ENCODE measurements around the gene FGF18.
"Not testable (repeated sequence)": the region's sequence is repeated elsewhere in the genome, so short reads cannot be mapped to it uniquely, and the experiment has no call there.

Gene FGF18

GRCh38 chr5:171400169-171400568 is 19.3 kb upstream of the FGF18 start:
- peaks cover 37 to 73% of the 10 kb centered on the region in 2 experiments for H3K36me3 ChIP-seq (ENCODE audit: control insufficient read depth in 1 of 2, insufficient read depth in 2 of 2, low read depth in 1 of 2, low read length in 2 of 2)
- H2BK120ac ChIP-seq (ENCODE audit: low read depth, low read length) = no peak overlapping the region
- no peaks in the 10 kb centered on the region for H3K9me3 ChIP-seq (ENCODE audit: control insufficient read depth, low read length)
- peaks cover 1% of the 10 kb centered on the region for H3K4me1 ChIP-seq (ENCODE audit: control insufficient read depth, insufficient read depth, low read depth, low read length)
- H3K4ac ChIP-seq (ENCODE audit: low read depth in 1 of 2, low read length in 2 of 2) = no peak overlapping the region
- no peak overlapping the region for H2BK15ac ChIP-seq (ENCODE audit: low read depth, poor library complexity, severe bottlenecking)
- no peak overlapping the region for H4K91ac ChIP-seq (ENCODE audit: low read length)
- no peak overlapping the region for H2BK5ac ChIP-seq (ENCODE audit: low read depth, low read length, poor library complexity, severe bottlenecking)
- H3K79me1 ChIP-seq (replicated peaks; ENCODE audit: low read length, poor library complexity, severe bottlenecking) = no peaks in the 10 kb centered on the region
- no peak overlapping the region for H2BK12ac ChIP-seq (ENCODE audit: low read length in 2 of 2)
- no peak overlapping the region for H3K27ac ChIP-seq (ENCODE audit: low read length, poor library complexity, severe bottlenecking)
- no peak overlapping the region for H3K9ac ChIP-seq (ENCODE audit: low read length)
- H3K27me3 ChIP-seq (ENCODE audit: control insufficient read depth in 1 of 2, insufficient read depth in 1 of 2, low read length in 2 of 2) = no peaks in the 10 kb centered on the region
- WGBS = over 99% methylated on average over 7 of the region's 7 CpGs
- H3K4me2 ChIP-seq (ENCODE audit: low read length, poor library complexity, severe bottlenecking) = no peak overlapping the region
- H4K8ac ChIP-seq (ENCODE audit: low read length) = no peak overlapping the region
- no peak overlapping the region for H3K23ac ChIP-seq (ENCODE audit: low read length in 2 of 2)
- H2AFZ ChIP-seq (ENCODE audit: low read depth, low read length) = no peak overlapping the region
- no peak overlapping the region for H3K4me3 ChIP-seq (ENCODE audit: insufficient read depth in 1 of 2, low read depth in 1 of 2, low read length in 2 of 2)
- no peak overlapping the region for H3K14ac ChIP-seq (ENCODE audit: low read length in 2 of 2)
- no peak for DNase-seq
- H2AK5ac ChIP-seq (ENCODE audit: low read length, severe bottlenecking) = no peak overlapping the region
- H3K18ac ChIP-seq (ENCODE audit: low read depth in 1 of 2, low read length in 2 of 2) = no peak overlapping the region

GRCh38 chr5:171401167-171401947 is 18.1 kb upstream of the FGF18 start:
- Histone ChIP-seq H3K4me1 (ENCODE audit: control insufficient read depth, insufficient read depth, low read depth, low read length) (peaks cover 1% of the 10 kb centered on the region), H3K79me1 (replicated peaks; ENCODE audit: low read length, poor library complexity, severe bottlenecking) (no peaks in the 10 kb centered on the region), H2AFZ (ENCODE audit: low read depth, low read length) (no peak overlapping the region), H2BK120ac (ENCODE audit: low read depth, low read length) (no peak overlapping the region), H3K23ac (ENCODE audit: low read length in 2 of 2) (no peak overlapping the region), H3K27me3 (ENCODE audit: control insufficient read depth in 1 of 2, insufficient read depth in 1 of 2, low read length in 2 of 2) (no peaks in the 10 kb centered on the region), H2BK5ac (ENCODE audit: low read depth, low read length, poor library complexity, severe bottlenecking) (no peak overlapping the region), H4K8ac (ENCODE audit: low read length) (no peak overlapping the region), H3K4me3 (ENCODE audit: insufficient read depth in 1 of 2, low read depth in 1 of 2, low read length in 2 of 2) (no peak overlapping the region), H3K18ac (ENCODE audit: low read depth in 1 of 2, low read length in 2 of 2) (no peak overlapping the region), H2BK12ac (ENCODE audit: low read length in 2 of 2) (no peak overlapping the region), H2AK5ac (ENCODE audit: low read length, severe bottlenecking) (no peak overlapping the region), H3K27ac (ENCODE audit: low read length, poor library complexity, severe bottlenecking) (no peak overlapping the region), H2BK15ac (ENCODE audit: low read depth, poor library complexity, severe bottlenecking) (no peak overlapping the region), H3K14ac (ENCODE audit: low read length in 2 of 2) (no peak overlapping the region), H3K4ac (ENCODE audit: low read depth in 1 of 2, low read length in 2 of 2) (no peak overlapping the region), H3K36me3 (ENCODE audit: control insufficient read depth in 1 of 2, insufficient read depth in 2 of 2, low read depth in 1 of 2, low read length in 2 of 2) (peaks cover 32 to 73% of the 10 kb centered on the region in 2 experiments), H3K4me2 (ENCODE audit: low read length, poor library complexity, severe bottlenecking) (no peak overlapping the region), H4K91ac (ENCODE audit: low read length) (no peak overlapping the region), H3K9me3 (ENCODE audit: control insufficient read depth, low read length) (no peaks in the 10 kb centered on the region), H3K9ac (ENCODE audit: low read length) (peak overlapping the region; percentile 15)
- no peak for DNase-seq
- 96% methylated on average over 10 of the region's 13 CpGs for WGBS

GRCh38 chr5:171402751-171403150 is 16.7 kb upstream of the FGF18 start:
- not testable (repeated sequence) for H2BK15ac ChIP-seq (ENCODE audit: low read depth, poor library complexity, severe bottlenecking); H3K4me2 ChIP-seq (ENCODE audit: low read length, poor library complexity, severe bottlenecking); DNase-seq; H2BK5ac ChIP-seq (ENCODE audit: low read depth, low read length, poor library complexity, severe bottlenecking); H3K14ac ChIP-seq (ENCODE audit: low read length in 2 of 2); H2AFZ ChIP-seq (ENCODE audit: low read depth, low read length); H2BK120ac ChIP-seq (ENCODE audit: low read depth, low read length); H3K4me1 ChIP-seq (ENCODE audit: control insufficient read depth, insufficient read depth, low read depth, low read length); H3K79me1 ChIP-seq (replicated peaks; ENCODE audit: low read length, poor library complexity, severe bottlenecking); H2AK5ac ChIP-seq (ENCODE audit: low read length, severe bottlenecking); H3K27ac ChIP-seq (ENCODE audit: low read length, poor library complexity, severe bottlenecking); H3K9ac ChIP-seq (ENCODE audit: low read length); H4K91ac ChIP-seq (ENCODE audit: low read length); H3K27me3 ChIP-seq (ENCODE audit: control insufficient read depth in 1 of 2, insufficient read depth in 1 of 2, low read length in 2 of 2); H2BK12ac ChIP-seq (ENCODE audit: low read length in 2 of 2); H3K4me3 ChIP-seq (ENCODE audit: insufficient read depth in 1 of 2, low read depth in 1 of 2, low read length in 2 of 2); H4K8ac ChIP-seq (ENCODE audit: low read length); H3K18ac ChIP-seq (ENCODE audit: low read depth in 1 of 2, low read length in 2 of 2); H3K4ac ChIP-seq (ENCODE audit: low read depth in 1 of 2, low read length in 2 of 2); H3K23ac ChIP-seq (ENCODE audit: low read length in 2 of 2); H3K9me3 ChIP-seq (ENCODE audit: control insufficient read depth, low read length)
- H3K36me3 ChIP-seq (ENCODE audit: control insufficient read depth in 1 of 2, insufficient read depth in 2 of 2, low read depth in 1 of 2, low read length in 2 of 2) = peaks cover 25 to 73% of the 10 kb centered on the region in 2 experiments

GRCh38 chr5:171405615-171406014 is 13.8 kb upstream of the FGF18 start:
- H2BK120ac ChIP-seq (ENCODE audit: low read depth, low read length) = no peak overlapping the region
- no peak overlapping the region for H2AK5ac ChIP-seq (ENCODE audit: low read length, severe bottlenecking)
- H3K27ac ChIP-seq (ENCODE audit: low read length, poor library complexity, severe bottlenecking) = no peak overlapping the region
- peak; percentile 37 for DNase-seq
- peak overlapping the region; percentile 10 for H3K9ac ChIP-seq (ENCODE audit: low read length)
- H3K23ac ChIP-seq (ENCODE audit: low read length in 2 of 2) = no peak overlapping the region
- no peak overlapping the region for H3K4me2 ChIP-seq (ENCODE audit: low read length, poor library complexity, severe bottlenecking)
- no peaks in the 10 kb centered on the region for H3K79me1 ChIP-seq (replicated peaks; ENCODE audit: low read length, poor library complexity, severe bottlenecking)
- H3K18ac ChIP-seq (ENCODE audit: low read depth in 1 of 2, low read length in 2 of 2) = no peak overlapping the region
- no peak overlapping the region for H3K14ac ChIP-seq (ENCODE audit: low read length in 2 of 2)
- H3K36me3 ChIP-seq (ENCODE audit: control insufficient read depth in 1 of 2, insufficient read depth in 2 of 2, low read depth in 1 of 2, low read length in 2 of 2) = peaks cover 17 to 72% of the 10 kb centered on the region in 2 experiments
- no peak overlapping the region for H2AFZ ChIP-seq (ENCODE audit: low read depth, low read length)
- H3K9me3 ChIP-seq (ENCODE audit: control insufficient read depth, low read length) = no peaks in the 10 kb centered on the region
- H3K4me3 ChIP-seq (ENCODE audit: insufficient read depth in 1 of 2, low read depth in 1 of 2, low read length in 2 of 2) = no peak overlapping the region
- no peak overlapping the region for H2BK12ac ChIP-seq (ENCODE audit: low read length in 2 of 2)
- H3K4ac ChIP-seq (ENCODE audit: low read depth in 1 of 2, low read length in 2 of 2) = no peak overlapping the region
- H3K4me1 ChIP-seq (ENCODE audit: control insufficient read depth, insufficient read depth, low read depth, low read length) = peaks cover 7% of the 10 kb centered on the region
- 62% methylated on average over 3 of the region's 3 CpGs for WGBS
- H4K8ac ChIP-seq (ENCODE audit: low read length) = no peak overlapping the region
- H4K91ac ChIP-seq (ENCODE audit: low read length) = no peak overlapping the region
- no peak overlapping the region for H2BK5ac ChIP-seq (ENCODE audit: low read depth, low read length, poor library complexity, severe bottlenecking)
- no peak overlapping the region for H2BK15ac ChIP-seq (ENCODE audit: low read depth, poor library complexity, severe bottlenecking)
- no peaks in the 10 kb centered on the region for H3K27me3 ChIP-seq (ENCODE audit: control insufficient read depth in 1 of 2, insufficient read depth in 1 of 2, low read length in 2 of 2)

All from mesenchymal stem cell (in vitro differentiated cells and primary cell).